ENCODE data around the gene FAM107B. TPM values are rescaled to one million over a fixed set of nuclear protein-coding genes. Genes with fewer than 3 reads are reported as not detected.

FAM107B gene
- total RNA-seq, 1 donor from 2014 or later = 82.8 TPM

GRCh38 chr10:14554491-14555205 is 220.0 kb downstream of the FAM107B start:
- no peak for DNase-seq

GRCh38 chr10:14554091-14554490 is 220.6 kb downstream of the FAM107B start:
- DNase-seq = no peak

- no peak for DNase-seq
These were observed 221.2 kb downstream of the FAM107B start for GRCh38 chr10:14553448-14553847.

- DNase-seq = no peak
These were observed 222.7 kb downstream of the FAM107B start for GRCh38 chr10:14552015-14552414.

GRCh38 chr10:14550471-14550981 is 224.2 kb downstream of the FAM107B start:
- no peak for DNase-seq

- no peak for DNase-seq
These were observed 225.2 kb downstream of the FAM107B start for GRCh38 chr10:14549496-14549895.

- no peak for DNase-seq
These were observed 225.7 kb downstream of the FAM107B start for GRCh38 chr10:14548970-14549369.

GRCh38 chr10:14548474-14548873 is 226.2 kb downstream of the FAM107B start:
- no peak for DNase-seq

GRCh38 chr10:14547816-14548215 is 226.9 kb downstream of the FAM107B start:
- no peak for DNase-seq

- no peak for DNase-seq
These were observed 228.9 kb downstream of the FAM107B start for GRCh38 chr10:14545827-14546226.

- DNase-seq = no peak
These were observed 230.8 kb downstream of the FAM107B start for GRCh38 chr10:14543904-14544210.

- DNase-seq = no peak
These were observed 231.4 kb downstream of the FAM107B start for GRCh38 chr10:14543046-14543903.

GRCh38 chr10:14541379-14541778 is 233.3 kb downstream of the FAM107B start:
- DNase-seq = no peak

- DNase-seq = no peak
These were observed 234.1 kb downstream of the FAM107B start for GRCh38 chr10:14540611-14541010.

GRCh38 chr10:14540062-14540461 is 234.6 kb downstream of the FAM107B start:
- DNase-seq = no peak

GRCh38 chr10:14539176-14539575 is 235.5 kb downstream of the FAM107B start:
- DNase-seq = no peak

GRCh38 chr10:14536241-14537213 is 238.2 kb downstream of the FAM107B start:
- DNase-seq = no peak

GRCh38 chr10:14535457-14536130 is 239.1 kb downstream of the FAM107B start:
- no peak for DNase-seq

GRCh38 chr10:14534152-14534551 is 240.5 kb downstream of the FAM107B start:
- DNase-seq = no peak

GRCh38 chr10:14533295-14533694 is 241.4 kb downstream of the FAM107B start:
- DNase-seq = no peak

- no peak for DNase-seq
These were observed 242.0 kb downstream of the FAM107B start for GRCh38 chr10:14532473-14533251.

Data from occipital lobe (tissue), 2 donors.